ENCODE data around the gene CALHM1.
"Not testable (repeated sequence)": the region's sequence is repeated elsewhere in the genome, so short reads cannot be mapped to it uniquely, and the experiment has no call there.

The CALHM1 gene

DNA sequence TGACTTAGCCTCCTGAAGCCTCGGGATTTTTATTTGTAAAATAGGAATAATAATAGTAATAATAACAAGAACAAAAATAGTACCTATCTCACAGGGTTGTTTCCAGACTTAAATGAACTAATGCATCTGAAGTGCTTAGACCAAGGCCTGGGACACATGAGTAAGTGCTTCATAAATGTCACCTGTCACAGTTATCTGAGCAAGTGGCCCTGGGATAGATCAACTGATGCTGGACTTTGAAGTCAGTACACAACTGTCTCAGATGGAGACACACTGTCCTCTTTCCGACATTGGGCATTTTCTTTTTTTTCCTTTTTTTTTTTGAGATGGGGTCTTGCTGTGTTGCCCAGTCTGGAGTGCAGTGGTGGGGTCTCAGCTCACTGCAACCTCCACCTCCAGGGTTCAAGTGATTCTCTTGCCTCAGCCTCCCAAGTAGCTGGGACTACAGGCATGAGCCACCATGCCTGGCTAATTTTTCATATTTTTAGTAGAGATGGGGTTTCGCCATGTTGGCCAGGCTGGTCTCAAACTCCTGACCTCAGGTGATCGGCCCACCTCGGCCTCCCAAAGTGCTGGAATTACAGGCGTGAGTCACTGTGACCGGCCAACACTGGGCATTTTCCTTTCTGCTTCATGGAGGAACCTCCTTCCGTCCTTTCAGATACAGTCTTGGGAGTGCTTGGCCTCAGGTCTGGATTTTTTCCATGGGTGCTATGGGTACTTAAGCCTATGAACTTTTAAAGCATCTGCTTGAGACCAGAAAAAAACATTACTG is 28.1 kb upstream of the CALHM1 start:
- not testable (repeated sequence) for DNase-seq (ENCODE audit: low read depth)

DNA sequence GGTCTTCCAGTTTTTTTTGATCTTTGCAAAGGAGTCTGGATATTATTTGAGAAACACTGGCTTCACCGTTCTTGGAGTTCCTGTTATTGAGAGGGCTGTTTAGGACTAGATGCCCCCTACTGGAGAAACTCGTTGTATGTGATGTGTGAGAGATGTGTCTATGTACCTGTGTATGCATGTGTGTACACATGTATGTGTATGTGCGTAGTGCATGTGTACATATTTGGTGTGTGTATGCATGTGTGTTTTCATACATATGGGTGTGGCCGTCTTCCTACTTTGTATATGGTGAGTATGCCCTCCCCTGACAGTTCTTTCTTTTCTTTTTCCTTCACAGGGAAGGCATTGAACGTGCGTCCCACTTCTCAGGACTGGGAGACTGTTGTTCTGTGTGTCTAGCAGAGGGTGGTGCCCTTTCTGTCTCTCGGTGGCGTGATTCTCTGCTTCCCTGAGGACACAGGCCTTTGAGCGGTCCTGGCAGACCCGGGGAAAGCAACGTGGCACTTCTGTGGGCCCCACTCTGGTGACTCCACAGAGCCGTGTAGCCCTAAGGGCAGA is 23.4 kb upstream of the CALHM1 start:
- no peak for DNase-seq (ENCODE audit: low read depth)

DNA sequence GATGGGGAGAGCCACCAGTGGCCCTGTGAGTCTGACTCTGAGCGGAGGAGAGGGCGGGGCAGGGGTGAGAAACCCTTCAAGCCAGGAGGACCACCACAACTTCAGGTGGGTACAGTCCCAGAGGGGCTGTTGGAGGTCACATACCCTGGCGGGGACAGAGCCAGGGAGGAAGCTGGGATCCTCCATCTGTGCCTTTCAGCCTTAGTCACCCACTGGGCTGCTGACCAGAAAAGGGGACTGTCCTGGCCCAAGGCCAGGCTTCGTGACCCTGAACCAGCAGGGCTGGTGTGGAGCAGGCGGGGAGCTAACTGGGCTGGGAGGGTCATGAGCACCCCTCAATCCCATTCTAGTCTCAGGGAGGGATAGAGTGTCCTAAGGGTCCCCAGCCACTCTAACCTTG is 21.8 kb upstream of the CALHM1 start:
- DNase-seq (ENCODE audit: low read depth) = no peak

DNA sequence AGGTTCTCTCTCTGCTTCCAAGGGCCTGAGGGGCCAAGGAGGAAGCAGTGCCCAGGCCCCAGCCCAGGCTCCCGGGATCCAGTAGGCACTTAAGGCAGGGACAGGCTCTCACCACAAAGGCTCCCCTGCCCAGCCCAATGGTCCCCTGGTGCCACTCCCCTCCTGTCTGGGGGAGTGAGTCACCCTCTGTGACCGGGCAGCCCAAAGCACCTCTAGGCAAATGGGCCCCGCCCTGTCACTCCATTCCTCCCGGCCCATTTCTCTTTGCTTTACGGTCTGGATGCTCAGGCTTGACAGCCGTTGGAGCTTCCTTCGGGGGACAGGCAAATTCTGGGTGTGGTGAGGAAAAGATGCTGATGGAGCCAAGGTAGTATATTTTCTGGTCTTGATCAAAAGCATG is 20.4 kb upstream of the CALHM1 start, which contains the start of gene CALHM3:
CALHM3 (minus strand) TSS at position 106 of the 400 bp plus-strand sequence. CDS start 208 bp downstream, outside the sequence.
- no peak for DNase-seq (ENCODE audit: low read depth)

DNA sequence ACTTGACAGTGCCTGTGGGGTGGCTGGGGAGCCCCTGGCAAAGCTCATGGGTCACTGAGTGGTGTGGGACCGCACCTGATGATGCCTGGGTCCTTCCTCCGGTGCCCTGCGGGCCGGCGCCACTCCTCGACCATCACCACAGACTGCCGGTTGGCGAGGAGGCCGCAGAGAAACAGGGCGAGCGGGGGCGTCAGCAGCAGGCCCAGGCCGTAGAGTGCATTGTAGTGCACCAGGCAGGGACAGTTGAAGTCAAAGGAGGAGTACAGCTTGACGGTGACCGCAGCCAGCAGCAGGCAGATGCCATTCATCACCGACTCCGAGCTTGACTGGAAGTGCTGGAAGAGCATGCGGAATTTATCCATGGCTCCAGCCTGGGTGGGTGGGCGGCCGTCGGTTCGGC is 20.0 kb upstream of the CALHM1 start:
- no peak for DNase-seq (ENCODE audit: low read depth)

DNA sequence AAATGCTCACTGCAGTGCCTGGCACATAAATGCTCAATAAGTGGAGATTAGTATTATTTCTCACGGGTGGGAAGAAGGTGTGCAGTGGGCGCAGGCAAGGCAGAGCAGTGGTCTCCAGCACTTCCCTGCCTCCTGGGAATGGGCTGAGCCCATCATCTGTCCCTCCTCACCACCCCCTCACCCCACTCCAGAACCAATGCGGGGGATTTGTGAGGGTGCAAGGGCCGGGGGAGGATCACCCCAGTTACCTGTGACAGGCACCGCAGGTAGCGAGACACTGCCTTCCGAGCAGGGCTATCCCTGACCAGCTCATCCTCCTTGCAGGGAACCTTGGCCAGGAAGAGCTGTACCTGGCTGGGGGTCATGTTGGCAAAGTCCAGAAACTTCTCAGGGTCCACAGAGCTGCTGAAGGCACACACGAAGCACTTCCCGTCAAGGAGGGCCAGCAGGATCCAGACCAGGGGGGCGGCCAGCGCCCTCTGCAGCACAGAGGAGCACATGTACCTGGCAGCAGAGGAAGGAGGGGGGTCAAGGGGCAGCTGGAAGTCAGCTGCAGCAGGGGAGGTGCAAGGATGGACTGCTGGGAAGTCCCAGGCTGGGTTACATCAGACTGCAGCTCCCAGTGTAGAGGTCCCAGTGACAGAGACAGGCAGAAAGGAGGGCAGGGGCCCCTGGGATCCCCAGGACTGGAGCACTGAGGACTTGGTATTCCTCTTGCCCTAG is 17.5 kb upstream of the CALHM1 start:
- DNase-seq (ENCODE audit: low read depth) = no peak

DNA sequence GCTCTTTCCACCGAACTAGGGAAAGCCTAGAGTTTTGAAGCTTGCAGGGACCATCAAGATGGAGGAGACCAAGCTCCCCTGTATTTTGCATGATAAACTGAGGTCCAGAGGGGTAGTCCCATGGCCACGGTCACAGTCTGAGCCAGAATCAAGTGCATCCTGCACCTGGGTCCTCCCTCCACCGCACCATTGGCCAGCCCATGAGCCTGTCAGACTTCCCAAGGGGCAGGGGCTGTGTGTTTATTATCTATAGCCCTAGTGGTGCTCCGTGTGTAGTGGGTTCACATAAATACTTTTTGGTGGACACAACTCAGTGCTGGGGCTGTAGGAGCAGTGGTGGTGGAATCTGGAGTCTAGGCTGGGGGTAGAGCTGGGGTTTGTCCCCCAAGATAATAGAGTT is 16.7 kb upstream of the CALHM1 start:
- no peak for DNase-seq (ENCODE audit: low read depth)

DNA sequence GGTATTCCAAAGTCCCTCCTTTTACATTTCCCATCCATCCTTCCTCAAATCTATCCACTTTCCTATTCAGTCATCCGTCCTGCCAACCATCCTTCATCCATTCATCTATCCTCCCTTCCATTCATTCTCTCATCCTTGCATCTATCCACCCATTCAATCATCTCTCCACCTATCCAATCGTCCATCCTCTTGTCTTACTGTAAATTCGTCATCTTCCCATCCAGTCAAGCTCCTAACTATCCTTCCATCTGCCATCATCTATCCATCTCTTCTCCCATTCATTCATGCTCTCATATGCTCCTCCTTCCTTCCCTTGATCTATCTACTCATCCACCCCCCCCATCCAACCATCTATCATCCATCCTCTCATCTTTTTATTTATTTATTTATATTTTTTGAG is 15.4 kb upstream of the CALHM1 start:
- no peak for DNase-seq (ENCODE audit: low read depth)

DNA sequence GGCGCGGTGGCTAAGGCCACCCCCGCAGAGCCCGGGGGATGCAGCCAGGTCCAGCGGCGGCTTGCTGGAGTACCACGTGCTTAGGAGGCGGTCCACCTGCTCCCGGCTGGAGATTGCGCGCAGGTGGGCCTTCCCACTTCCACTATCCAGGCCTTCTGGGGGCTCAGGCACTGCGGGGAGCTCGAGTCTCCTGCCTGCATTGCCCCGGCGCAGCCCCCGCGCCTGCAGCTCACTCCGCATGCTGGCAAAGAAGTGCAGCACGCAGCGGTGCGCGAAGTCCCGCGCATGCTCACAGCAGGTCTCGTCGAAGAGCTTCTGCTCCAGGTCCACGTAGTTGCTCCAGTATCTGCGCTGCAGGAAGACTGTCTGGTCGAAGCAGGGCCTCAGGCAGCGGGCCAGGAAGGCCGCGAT is 14.6 kb upstream of the CALHM1 start:
- no peak for DNase-seq (ENCODE audit: low read depth)

DNA sequence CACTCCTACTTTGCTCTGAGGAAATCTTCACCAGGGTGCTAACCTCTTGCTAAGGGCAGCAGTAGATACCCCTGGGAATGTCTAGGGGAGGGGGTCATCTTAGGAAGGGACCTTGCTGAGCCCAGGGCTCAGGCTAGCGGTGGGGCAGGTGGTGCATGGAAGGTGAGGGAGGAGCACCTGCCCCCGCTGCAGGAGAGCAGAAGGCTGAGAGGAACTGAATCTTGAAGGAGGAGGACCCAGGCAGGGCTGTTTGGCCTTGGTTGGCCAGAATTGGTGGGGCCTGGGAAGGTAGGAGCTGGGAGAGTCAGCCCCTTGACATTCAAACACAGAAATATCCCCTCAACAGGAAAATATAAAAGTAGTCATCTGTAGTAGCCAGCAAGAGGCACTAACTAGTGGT is 13.3 kb upstream of the CALHM1 start:
- no peak for DNase-seq (ENCODE audit: low read depth)

DNA sequence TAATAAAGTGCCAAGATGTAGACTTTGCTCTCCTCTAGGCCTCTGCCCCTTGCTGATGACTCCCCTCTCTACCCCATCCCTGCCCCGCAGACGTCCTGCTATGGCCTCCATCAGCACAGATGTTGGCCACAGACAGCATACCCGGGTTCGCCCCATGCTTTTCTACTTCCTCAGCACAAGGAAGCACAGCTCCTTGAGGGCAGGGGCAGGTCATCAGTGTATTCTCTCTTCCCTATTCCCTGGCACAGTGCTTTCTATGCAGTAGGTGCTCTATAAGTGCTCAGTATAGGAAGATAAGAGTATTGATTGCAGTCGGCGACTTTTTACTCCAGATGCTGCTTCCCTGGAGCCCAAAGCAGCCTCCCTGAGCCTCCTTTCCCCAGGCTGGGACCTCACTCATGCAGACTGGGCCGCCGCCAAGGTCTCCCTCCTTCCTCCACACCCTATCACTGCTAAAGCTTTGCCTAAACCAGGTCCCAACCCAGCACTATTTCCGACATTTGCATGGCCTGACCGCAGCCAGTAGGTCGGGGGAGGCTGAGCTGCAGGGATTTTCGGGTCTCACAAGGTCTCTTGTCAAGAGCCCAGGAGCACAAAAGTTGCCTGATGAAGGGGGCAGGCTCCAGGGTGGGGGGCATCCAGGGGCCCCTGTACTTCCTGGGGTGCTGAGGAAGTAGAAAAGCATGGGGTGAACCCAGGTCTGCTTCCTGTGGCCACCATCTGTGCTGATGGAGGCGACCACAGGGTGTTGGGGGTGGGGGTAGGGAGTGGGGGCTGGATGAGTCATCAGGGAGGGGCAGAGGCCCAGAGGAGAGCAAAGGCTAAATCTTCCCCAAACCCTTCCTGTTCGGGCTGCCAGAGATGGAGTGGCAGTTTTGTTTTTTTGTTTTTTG is 12.3 kb upstream of the CALHM1 start:
- no peak for DNase-seq (ENCODE audit: low read depth)

DNA sequence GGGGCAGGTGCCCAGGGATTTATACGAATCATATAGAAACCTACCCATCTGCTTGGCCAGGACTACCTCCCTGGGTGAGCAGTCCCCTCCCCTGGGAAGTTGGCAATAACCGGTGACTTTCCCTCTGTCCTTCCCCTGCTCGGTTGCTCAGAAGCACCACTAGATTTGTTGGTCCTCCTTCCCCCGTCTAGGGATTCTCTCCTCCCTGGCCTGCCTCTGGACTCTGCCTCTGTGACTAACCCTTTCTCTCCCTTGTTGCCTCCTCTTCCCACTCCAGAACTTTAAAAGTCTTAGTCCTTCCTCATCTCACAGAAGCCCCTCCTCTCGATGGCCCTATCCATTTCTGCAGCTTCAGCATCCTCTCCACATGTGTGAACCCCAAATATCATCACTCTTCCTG is 10.5 kb upstream of the CALHM1 start:
- DNase-seq (ENCODE audit: low read depth) = no peak

DNA sequence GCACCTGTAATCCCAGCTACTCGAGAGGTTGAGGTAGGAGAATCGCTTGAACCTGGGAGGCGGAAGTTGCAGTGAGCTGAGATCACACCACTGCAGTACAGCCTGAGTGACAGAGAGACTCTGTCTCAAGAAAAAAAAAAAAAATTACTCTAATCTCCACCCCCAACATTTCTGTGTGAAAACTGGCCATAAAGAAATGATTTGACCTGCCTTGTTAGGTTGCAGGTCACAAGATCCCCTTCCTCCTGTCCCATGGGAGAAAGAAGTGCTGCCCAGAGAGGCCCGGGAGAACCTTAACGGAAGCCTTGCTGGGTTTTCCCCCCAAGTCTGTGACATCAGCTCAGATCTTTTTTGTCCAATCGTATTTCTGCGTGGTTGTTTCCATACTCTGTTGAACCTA is 8.7 kb upstream of the CALHM1 start:
- no peak for DNase-seq (ENCODE audit: low read depth)

DNA sequence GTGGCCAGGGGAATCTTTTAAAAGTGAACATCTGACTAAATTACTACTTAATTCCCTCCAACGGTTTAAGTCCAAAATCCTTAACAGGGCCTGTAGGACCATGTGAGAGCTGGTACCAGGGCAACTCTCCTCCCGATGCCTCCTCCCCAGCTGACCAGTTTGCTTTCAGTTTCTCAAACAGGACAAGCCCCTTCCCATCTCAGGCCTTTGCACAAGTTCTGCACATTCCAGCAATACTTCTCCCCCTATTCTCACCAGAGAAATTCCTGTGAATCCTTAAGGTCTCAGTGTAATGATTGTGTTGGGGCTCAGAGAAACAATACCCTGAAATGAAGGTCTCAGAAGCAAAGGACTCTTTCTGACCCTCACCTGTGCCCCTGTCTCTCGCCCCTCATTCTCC is 8.0 kb upstream of the CALHM1 start:
- no peak for DNase-seq (ENCODE audit: low read depth)

DNA sequence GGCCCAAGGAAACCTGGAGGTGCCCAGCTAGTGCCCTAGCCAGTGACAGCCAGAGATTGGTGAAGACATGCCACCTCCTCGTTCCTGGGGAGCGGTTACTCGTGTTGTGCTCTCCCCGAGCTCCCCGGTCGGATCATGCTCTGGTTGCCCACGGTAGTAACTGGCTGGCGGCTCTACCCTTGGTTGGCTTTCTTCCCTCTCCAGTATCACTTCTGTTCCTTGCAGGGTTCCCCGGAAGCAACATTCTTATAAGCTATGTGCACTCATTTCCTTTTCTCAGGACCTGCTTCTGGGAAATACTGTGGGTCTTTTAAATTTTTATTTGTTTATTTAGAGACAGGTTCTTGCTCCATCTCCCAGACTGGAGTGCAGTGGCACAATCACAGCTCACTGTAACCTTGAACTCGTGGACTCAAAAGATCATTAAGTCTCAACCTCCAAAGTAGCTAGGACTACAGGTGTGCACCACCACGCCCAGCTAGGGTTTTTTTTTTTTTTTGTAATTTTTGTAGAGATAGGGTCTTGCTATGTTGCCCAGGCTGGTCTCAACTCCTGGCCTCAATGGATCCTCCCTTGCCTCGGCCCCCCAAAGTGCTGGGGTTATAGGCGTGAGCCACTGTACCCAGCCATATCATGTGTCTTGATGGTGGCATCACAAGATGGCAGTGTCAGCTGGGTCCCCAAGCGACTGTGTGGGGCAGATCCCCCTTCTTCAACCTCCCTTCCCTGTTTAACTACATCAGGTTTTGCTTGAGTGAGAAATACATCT is 6.9 kb upstream of the CALHM1 start:
- DNase-seq (ENCODE audit: low read depth) = no peak

DNA sequence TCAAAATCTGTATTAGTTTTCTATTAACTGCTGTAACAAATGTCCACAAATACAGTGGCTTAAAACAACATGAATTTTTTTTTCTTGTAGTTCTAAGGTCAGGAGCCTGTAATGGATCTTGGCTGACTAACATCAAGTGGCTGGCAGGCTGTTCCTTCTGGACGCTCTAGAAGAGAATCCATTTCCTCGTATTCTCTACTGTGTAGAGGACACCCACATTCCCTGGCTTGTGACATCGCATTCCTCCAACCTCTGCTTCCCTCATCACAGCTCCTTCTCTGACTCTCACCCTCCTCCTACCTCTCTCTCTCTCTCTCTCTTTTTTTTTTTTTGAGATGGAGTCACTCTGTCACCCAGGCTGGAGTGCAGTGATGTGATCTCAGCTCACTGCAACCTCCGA is 4.8 kb upstream of the CALHM1 start:
- no peak for DNase-seq (ENCODE audit: low read depth)

DNA sequence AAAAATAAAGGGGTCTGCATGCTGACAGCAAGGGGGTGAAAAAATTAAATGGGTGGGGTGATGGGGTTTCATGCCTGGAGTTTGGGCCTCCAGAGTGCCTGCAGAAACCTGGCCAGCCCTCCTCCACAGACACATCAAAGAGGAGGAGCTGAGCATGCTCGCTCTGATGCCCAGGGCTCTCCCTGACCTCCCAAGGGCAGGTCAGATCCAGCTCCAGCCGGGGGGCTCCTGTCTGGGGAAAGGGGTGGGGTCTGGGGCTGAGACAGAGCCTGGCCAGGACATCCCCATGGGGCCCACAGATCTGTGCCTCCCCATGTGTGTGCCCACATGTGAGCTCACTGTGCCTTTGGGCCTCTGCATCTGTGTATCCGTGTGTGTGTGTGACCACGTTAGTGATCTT is 915 bp upstream of the CALHM1 start:
- no peak for DNase-seq (ENCODE audit: low read depth)

DNA sequence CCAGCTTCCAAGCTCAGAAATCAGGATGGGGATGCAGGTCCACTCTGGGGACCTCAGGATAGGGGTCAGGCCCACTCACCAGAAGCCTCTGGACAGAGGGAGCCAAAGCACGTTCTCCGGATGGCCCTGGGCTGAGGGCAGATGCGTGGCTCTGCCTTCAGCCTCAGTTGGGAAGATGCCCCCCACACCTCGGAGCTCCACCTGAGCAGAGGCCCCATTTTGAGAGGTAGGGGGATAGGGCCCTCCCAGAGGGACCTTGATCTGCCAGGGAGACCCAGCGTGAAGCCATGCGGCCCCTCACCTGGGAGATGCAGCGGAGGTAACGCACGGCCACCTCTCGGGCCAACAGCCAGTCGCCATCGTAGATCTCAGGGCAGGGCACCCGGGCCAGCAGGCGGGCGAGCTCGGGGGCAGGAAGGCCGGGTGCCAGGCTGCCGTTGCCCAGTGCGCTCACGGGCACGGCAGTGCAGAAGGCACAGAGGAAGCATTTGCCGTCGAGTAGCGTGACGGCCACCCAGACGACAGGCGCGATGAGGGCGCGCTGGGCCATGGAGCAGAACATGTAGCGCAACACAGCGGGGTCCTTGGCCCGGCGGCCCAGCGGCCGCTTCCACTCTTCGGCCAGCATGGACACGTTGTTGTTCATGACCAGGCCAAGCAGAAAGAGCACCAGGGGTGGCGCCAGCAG is 660 bp downstream of the CALHM1 start:
- no peak for DNase-seq (ENCODE audit: low read depth)

DNA sequence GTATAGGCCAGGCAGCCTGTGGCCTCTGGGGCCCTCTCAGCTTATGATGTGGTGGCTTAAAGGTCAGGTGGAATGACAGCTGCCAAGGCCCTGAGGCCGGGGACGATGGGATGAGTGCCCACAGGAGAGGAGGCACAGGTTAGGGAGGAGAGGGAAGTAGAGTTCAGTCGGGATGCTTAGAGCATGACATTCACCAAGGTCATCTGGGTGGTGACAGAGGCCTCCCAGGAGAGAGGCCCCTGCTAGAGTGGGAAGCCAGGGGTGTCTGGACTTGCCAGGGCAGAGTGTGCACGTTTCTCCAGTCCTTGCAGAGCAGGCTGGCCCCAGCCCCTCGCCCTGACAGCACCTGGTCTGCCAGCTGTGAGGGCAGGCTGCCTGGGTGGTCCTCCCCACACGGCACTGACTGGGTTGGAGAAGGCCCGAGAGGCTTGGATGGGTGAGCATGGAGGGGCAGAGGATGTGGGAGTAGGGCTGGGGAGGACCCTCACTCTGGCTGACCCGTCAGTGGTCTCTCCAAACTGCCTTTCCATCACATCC is 1.5 kb downstream of the CALHM1 start:
- DNase-seq (ENCODE audit: low read depth) = no peak

DNA sequence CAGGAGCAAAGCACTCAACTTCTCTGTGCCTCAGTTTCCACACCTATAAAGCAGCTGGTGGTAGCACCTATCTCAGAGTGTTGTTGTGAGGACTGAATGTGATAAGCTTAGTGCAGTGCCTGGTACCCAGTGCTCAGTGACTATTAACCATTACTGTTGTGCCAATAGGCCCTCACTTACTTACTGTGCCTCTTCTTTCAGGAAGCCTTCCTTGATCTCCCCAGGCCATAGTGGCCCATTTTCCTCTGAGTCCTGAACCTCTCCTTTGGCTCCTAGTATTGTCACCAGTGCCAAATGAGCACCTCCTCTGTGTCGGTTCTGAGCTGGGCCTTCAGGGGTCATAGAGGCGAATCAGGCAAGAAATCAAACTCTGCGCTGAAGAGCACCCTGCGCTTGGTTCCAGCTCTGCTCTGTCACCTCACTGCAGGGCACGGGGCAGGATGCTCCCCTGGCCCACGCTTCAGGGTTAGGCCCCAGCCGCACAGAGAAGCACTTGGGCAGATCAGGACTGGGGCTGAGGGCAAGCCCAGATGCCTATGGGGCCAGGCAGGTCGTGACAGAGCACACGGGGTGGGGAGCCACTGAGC is 2.5 kb downstream of the CALHM1 start:
- no peak for DNase-seq (ENCODE audit: low read depth)
